ENCODE measurements around the gene SCN2B.

SCN2B gene

GRCh38 chr11:118153516-118153915, 22.9 kb downstream of the SCN2B start:
- peaks cover 5% of the 10 kb centered on the region for H3K27me3 ChIP-seq (replicated peaks; ENCODE audit: control insufficient read depth, insufficient read depth, low read length)
- TF ChIP-seq CTCF (IDR thresholded peaks at IDR 0.05; ENCODE audit: insufficient read depth, low read length, poor library complexity, severe bottlenecking) = no peak
- no peak for DNase-seq (ENCODE audit: extremely low read depth, insufficient read length)
- no peaks in the 10 kb centered on the region for H3K36me3 ChIP-seq (ENCODE audit: control insufficient read depth, insufficient read depth, low read length)
- H3K4me3 ChIP-seq (replicated peaks; ENCODE audit: low read depth, low read length) = no peak overlapping the region

- no peak within 1 kb of the TSS for H3K4me3 ChIP-seq (replicated peaks; ENCODE audit: low read depth, low read length)
- TF ChIP-seq CTCF (IDR thresholded peaks at IDR 0.05; ENCODE audit: insufficient read depth, low read length, poor library complexity, severe bottlenecking) = no peak
- H3K27me3 ChIP-seq (replicated peaks; ENCODE audit: control insufficient read depth, insufficient read depth, low read length) = peaks cover 8% of the 10 kb centered on the region
- H3K36me3 ChIP-seq (ENCODE audit: control insufficient read depth, insufficient read depth, low read length) = no peaks in the 10 kb centered on the region
- DNase-seq (ENCODE audit: extremely low read depth, insufficient read length) = no peak
These were observed 23.6 kb downstream of the SCN2B start, which contains the start of gene SCN4B for GRCh38 chr11:118152552-118153471. Gene SCN4B (minus strand): TSS chr11:118152823. CDS start chr11:118152673, 150 bp downstream.

- H3K36me3 ChIP-seq (ENCODE audit: control insufficient read depth, insufficient read depth, low read length) = no peaks in the 10 kb centered on the region
- DNase-seq (ENCODE audit: extremely low read depth, insufficient read length) = no peak
- peaks cover 8% of the 10 kb centered on the region for H3K27me3 ChIP-seq (replicated peaks; ENCODE audit: control insufficient read depth, insufficient read depth, low read length)
- TF ChIP-seq CTCF (IDR thresholded peaks at IDR 0.05; ENCODE audit: insufficient read depth, low read length, poor library complexity, severe bottlenecking) = no peak
- H3K4me3 ChIP-seq (replicated peaks; ENCODE audit: low read depth, low read length) = no peak overlapping the region
These were observed 24.4 kb downstream of the SCN2B start for GRCh38 chr11:118152020-118152551.

GRCh38 chr11:118151431-118151830, 25.0 kb downstream of the SCN2B start:
- Histone ChIP-seq H3K36me3 (ENCODE audit: control insufficient read depth, insufficient read depth, low read length) (no peaks in the 10 kb centered on the region), H3K4me3 (replicated peaks; ENCODE audit: low read depth, low read length) (no peak overlapping the region), H3K27me3 (replicated peaks; ENCODE audit: control insufficient read depth, insufficient read depth, low read length) (peaks cover 8% of the 10 kb centered on the region)
- no peak for DNase-seq (ENCODE audit: extremely low read depth, insufficient read length)
- TF ChIP-seq CTCF (IDR thresholded peaks at IDR 0.05; ENCODE audit: insufficient read depth, low read length, poor library complexity, severe bottlenecking) = no peak

- no peak for TF ChIP-seq CTCF (IDR thresholded peaks at IDR 0.05; ENCODE audit: insufficient read depth, low read length, poor library complexity, severe bottlenecking)
- no peak overlapping the region for H3K4me3 ChIP-seq (replicated peaks; ENCODE audit: low read depth, low read length)
- no peaks in the 10 kb centered on the region for H3K36me3 ChIP-seq (ENCODE audit: control insufficient read depth, insufficient read depth, low read length)
- no peak for DNase-seq (ENCODE audit: extremely low read depth, insufficient read length)
- peaks cover 8% of the 10 kb centered on the region for H3K27me3 ChIP-seq (replicated peaks; ENCODE audit: control insufficient read depth, insufficient read depth, low read length)
These were observed 26.9 kb downstream of the SCN2B start for GRCh38 chr11:118149493-118149892.

Measured in GM06990 (cell line).